GM18499 (cell line): Measurements from ENCODE around the gene ASB11.
"Not testable (repeated sequence)": the region's sequence is repeated elsewhere in the genome, so short reads cannot be mapped to it uniquely, and the experiment has no call there.

Experiments used
- ATAC-seq: cut with Tn5 transposase; IDR thresholded peaks from one replicate; pipeline ENCODE4 v1.9.1; 2021; ENCODE audit warnings: moderate number of reproducible peaks; ENCODE audit not compliant: insufficient read depth, unreplicated experiment

The ASB11 gene

DNA sequence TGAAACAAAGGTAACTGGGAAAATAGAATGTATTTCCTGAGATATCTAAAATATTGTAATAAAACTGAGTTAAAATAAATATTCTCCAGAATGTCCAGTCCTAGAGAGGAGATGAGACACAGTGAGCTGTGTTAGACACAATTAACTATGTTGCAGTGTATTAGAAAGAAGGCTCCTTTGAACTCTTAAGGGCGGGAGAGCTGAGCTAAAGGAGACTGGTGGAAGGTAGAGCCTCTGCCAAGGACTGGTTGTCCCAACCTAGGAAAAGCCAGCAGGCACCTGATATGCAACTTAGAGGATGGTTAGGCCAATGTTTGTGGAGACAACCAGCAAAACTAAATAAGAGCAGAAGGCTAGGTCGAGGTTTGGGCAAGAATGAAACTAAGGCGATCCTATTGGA lies 4.3 kb downstream of the ASB11 start:
- ATAC-seq: no peak

DNA sequence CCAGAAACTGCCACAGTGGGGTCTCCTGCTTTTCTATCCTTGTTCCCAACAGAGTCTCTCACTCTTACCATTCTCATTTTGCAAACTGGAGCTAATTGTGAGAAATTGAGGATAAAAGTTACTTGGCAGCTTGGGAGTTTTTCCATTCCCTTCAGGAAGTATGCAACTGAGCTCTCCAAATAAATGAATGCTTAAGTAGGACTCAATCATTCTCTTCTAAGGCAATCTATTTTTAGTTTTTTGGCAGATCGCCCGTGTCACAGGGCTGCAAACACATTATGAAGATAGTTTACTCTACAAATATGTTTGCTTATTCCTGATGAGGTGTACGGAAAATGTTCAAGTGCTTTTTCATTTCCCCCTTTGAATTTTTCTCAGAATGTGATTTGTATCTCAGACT lies 5.3 kb downstream of the ASB11 start:
- no peak for ATAC-seq

DNA sequence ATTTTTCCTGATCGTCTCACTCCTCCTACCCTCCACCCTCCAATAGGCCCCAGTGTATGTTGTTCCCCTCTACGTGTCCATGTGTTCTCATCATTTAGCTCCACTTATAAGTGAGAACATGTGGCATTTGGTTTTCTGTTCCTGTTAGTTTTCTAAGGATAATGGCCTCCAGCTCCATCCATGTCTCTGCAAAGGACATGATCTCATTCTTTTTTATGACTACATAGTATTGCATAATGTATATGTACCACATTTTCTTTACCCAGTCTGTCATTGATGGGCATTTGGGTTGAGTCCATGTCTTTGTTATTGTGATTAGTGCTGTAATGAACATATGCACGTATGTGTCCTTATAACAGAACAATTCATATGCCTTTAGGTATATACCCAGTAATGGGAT lies 9.5 kb downstream of the ASB11 start:
- not testable (repeated sequence) for ATAC-seq

DNA sequence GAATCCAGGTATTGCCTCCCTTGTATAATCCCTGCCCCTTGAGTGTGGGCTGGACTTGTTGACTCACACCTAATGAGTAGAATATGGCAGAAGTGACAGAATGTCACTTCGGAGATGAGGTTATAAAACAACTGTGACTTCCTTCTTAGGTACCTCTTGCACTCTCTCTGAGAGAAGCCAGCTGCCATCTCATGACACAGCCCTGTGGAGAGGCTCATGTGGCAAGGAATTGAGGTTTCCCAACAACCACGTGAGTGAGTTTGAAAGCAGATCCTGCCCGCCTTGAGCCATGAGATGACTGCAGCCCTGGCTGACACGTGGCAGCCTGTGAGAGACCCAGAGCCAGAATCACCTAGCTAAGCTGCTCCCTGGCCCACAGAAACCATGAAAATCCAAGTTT lies 13.5 kb downstream of the ASB11 start:
- no peak for ATAC-seq

GRCh38 chrX:15299941-15300851 lies 15.2 kb downstream of the ASB11 start:
- ATAC-seq: no peak

GRCh38 chrX:15298780-15299179 lies 16.7 kb downstream of the ASB11 start:
- ATAC-seq: no peak

- ATAC-seq: no peak
Observed at GRCh38 chrX:15298201-15298600, 17.2 kb downstream of the ASB11 start.

GRCh38 chrX:15293451-15293850 lies 22.0 kb downstream of the ASB11 start:
- no peak for ATAC-seq

DNA sequence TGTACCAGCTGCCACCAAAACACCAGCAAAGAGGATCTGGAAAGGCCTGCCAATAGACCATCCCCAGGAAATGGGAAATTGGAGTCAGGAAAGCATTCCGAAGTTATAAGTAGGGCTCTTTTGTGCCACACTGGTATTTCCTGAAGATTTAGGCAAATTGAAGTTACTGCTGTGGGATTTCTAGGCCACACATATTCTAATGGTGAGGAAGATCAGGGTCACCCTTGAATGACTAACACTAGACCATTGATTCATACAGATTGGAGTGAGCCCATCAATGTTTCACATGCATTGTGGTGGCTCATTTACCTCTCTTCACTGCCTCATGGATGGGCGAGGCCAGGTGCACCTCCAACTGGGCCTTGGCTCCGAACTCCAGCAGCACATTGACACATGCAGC lies 22.6 kb downstream of the ASB11 start:
- ATAC-seq: no peak

DNA sequence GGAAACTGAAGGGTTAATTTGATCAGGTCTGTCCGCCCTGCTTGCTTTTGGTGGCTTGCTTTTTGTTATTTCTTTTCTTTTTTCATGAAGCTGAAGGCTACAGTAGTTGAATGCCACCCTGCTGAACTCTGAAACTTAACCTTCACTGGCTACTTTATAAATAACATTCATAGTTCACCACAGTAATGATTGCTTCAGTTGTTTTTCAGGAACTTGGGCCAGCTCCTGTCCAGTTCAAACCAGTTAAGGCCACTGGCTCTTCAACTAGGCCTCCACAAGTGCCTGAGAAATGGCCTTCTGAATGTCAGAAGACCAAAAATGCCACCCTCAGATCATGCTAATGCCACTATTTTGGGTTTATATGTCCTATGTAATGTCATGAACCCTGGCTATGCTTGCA lies 37.8 kb downstream of the ASB11 start:
- ATAC-seq: no peak

DNA sequence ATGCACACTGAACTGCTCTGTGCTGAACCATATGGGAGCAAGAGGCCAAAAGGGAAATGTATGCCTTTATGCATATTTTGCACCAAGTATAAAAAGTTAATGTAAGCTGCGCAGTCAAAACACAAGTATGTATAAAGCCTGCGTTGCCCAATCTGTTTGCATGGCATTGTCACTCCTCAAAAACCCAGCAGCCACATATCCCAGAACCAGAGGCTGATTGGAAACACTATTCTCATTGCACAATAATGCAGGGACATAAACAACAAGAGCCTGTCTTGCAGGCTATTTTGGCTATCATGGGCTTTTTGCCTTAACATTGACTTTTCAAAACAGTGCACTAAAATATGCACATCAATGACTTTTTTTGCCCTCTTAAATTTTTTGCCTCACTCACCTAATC lies 40.5 kb downstream of the ASB11 start:
- no peak for ATAC-seq

- ATAC-seq: not testable (repeated sequence)
Observed at GRCh38 chrX:15273275-15273674, 42.2 kb downstream of the ASB11 start.

DNA sequence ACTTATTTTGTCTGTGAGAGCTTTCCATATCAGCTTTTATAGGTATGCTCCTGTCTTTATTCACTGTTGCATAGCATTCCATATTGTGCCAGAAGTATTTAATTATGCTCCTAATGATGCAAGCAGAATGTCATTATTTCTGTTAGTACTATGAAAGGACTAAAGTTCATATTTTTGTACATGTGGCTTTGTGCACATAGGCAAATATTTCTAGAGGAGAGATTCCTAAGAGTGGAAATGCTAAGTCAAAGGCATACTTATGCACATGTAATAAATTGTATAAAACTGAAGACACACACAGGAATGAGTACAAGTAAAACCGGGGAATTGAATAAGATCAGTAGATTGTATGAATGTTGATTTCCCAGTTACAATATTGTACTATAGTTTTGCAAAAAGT lies 43.7 kb downstream of the ASB11 start:
- no peak for ATAC-seq

- ATAC-seq: no peak
Observed at GRCh38 chrX:15269618-15270521, 45.6 kb downstream of the ASB11 start, which contains the start of gene ASB9. Gene ASB9 (minus strand): TSS chrX:15270083. CDS start chrX:15269874, 209 bp downstream.

DNA sequence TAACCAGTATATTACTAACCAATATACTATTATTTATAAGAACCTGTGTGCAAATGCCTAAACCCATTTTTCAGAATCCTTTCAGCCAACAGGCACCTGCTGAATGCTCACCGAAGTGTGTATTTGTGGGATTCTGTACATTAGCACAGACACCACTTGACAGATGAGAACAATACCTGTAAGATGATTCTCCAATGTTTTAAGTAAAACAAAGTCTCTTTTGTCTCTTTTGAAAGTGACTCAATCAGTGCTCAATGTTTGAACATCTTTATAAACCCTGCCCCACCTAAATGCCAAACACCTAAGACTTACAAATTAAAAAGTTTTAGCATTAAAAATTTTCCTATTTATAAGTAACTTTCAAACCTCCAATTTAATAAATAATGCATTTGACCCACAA lies 46.3 kb downstream of the ASB11 start:
- ATAC-seq: no peak

DNA sequence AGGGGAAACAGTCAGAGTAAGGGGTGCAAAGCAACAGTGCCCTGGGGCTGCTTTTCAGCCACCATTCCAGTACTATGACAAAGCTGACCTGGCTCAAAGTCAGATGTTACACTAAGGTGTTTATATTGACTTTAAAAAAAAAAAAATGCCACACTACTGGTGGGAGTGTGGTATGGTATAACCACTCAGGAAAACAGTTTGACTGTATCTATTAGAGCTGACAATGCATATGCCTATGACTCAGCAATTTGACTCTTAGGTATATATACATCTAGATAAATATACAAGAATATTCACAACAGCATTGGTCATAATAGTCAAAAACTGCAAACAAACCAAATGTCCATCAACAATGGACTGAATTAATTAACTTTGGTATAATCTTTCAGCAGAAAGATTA lies 60.6 kb downstream of the ASB11 start:
- ATAC-seq: no peak

GRCh38 chrX:15245896-15246295 lies 69.5 kb downstream of the ASB11 start:
- ATAC-seq: no peak

GRCh38 chrX:15244421-15244820 lies 71.0 kb downstream of the ASB11 start:
- ATAC-seq: no peak

- ATAC-seq: no peak
Observed at GRCh38 chrX:15242899-15243555, 72.4 kb downstream of the ASB11 start.

- no peak for ATAC-seq
Observed at GRCh38 chrX:15241301-15241700, 74.1 kb downstream of the ASB11 start.

DNA sequence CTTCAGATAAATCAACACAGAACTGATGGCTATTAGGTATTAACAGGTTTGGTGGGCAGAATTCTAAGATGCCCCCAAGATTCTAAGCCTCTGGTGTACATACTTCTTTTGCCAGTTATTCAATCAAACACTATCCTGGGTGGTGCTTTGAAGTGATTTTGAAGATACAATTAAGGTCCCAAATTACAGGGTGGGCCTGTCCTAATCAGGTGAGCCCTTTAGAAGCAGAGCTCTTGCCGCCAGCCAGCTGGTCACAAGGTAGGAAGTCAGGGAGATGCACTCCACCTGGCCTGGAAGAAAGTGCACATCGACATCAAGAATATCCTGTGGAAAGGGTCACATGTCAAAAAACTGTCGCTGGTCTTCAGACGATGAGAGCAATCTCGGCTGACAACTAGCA lies 75.0 kb downstream of the ASB11 start:
- no peak for ATAC-seq
